NCI-H2107 (cell line): ENCODE data around the gene ETDC.
"Not testable (repeated sequence)": the region's sequence is repeated elsewhere in the genome, so short reads cannot be mapped to it uniquely, and the experiment has no call there.

ENCODE experiments used
- DNase-seq: peaks from one replicate; lab custom pipeline; 2025; lab: John Stamatoyannopoulos, UW

The ETDC gene

DNA sequence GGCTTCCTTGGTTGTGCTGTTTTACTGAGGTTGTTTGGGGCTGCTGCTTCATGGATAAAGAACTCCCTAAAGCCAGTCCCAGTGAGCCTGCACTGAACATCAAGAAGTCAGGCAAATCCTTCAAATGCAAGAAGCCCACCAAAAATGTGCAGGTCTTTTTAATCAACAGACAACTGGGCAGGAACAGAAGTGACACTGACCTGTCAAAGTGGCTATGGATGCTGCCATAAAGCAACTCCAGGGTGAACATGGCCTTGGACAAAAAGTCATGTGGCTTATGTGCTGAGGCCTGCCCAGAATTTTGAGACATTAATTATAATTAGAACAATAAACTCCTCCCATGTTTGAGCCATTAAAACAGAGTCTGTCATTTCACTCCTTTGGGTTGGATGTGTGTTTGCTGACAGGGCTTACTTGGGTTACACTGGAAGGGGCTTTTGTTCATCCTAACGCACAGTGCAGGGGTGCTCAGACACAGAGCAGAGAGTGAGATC, at the start of gene ETDC:
Gene ETDC (plus strand): TSS at position 51 of the 494 bp plus-strand sequence. CDS start 0 bp downstream, at position 51.
- no peak for DNase-seq

DNA sequence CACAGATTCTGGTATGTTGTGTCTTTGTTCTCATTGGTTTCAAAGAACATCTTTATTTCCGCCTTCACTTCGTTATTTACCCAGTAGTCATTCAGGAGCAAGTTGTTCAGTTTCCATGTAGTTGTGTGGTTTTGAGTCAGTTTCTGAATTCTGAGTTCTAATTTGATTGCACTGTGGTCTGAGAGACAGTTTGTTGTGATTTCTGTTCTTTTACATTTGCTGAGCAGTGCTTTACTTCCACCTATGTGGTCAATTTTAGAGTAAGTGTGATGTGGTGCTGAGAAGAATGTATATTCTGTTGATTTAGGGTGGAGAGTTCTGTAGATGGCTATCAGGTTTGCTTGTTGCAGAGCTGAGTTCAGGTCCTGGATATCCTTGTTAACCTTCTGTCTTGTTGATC, 48.3 kb upstream of the ETDC start:
- DNase-seq = not testable (repeated sequence)

DNA sequence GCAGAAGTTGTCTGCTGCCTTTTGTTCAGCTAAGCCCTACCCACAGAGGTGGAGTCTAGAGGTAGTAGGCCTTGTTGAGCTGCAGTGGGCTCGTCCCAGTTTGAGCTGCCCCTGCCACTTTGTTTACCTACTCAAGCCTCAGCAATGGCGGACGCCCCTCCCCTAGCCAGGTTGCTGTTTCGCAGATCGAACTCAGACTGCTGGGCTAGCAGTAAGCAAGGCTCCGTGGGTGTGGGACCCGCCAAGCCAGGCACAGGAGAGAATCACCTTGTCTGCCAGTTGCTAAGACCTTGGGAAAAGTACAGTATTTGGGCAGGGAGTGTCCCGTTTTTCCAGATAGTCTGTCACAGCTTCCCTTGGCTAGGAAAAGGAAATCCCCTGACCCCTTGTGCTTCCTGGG, 45.9 kb upstream of the ETDC start:
- not testable (repeated sequence) for DNase-seq

DNA sequence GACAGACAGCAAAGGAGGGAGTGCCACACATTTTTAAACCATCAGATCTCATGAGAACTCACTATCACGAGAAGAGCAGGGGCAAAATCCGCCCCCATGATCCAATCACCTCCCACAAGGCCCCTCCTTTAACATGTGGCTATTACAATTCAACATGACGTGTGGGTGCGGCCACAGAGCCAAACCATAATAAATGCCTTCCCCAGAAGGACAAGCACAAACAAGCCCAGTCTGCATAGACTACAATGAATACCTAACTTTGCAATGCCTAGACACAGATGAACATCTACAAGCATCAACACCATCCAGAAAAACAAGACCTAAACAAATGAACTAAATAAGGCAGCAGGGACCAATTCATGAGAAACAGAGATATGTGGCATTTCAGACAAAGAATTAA, 45.1 kb upstream of the ETDC start:
- no peak for DNase-seq

DNA sequence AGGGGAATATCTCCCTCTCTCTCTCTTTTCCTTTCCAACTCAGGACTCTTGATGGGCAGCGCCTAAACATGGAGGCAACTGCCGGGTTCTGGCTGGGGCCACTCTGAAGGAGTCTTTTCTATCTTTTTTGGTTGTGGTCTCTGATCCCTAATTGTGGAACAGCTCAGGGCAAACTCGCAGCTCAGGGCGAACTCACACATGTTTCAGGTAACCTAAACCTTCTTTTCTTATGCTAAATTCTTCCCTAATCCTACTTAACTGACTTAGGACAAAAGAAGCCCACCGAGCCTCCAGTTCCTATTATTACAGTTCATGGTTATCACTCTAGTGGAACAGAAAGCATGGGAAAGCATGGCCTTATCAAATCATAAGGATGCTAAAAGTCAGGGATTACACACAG, 36.1 kb upstream of the ETDC start:
- no peak for DNase-seq

DNA sequence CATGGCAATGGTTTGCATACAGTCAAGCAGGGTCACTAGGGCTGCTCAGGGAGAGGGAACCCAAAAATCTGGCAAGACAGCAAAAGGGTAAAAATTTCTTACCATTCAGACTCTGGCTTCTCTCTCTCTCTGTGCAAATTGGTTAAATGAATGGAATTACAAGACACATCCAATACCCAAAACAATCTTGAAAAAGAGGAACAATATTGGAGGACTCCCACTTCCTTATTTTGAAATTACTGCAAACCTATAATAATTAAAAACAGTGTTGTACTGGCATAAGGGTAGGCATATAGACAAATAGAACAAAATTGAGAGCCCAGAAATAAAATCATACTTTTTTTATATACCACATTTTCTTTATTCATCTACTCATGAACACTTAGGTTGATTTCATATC, 33.3 kb upstream of the ETDC start:
- DNase-seq = no peak

DNA sequence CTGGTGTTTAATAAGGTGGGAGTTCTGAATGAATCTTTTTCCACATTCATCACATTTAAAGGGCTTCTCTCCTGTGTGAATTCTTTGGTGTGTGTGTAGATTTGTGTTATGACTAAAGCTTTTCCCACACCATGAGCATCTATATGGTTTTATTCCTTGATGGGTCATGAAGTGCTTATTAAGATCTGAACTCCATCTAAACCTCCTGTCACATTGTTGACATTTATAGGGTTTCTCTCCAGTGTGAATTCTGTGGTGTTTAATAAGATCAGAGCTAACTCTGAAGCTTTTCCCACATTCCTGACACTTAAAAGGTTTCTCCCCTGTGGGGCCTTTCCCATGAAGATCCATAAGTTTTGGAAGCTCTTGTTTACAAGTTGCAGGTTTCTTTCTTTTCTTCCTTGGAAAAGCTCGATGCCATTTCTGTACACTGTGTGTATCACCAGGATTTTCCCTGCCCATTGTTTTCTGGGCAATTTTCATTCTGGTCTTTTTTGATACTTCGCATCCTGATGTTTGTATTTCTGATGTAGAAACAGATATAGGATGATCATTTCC, 21.9 kb upstream of the ETDC start:
- DNase-seq = no peak

DNA sequence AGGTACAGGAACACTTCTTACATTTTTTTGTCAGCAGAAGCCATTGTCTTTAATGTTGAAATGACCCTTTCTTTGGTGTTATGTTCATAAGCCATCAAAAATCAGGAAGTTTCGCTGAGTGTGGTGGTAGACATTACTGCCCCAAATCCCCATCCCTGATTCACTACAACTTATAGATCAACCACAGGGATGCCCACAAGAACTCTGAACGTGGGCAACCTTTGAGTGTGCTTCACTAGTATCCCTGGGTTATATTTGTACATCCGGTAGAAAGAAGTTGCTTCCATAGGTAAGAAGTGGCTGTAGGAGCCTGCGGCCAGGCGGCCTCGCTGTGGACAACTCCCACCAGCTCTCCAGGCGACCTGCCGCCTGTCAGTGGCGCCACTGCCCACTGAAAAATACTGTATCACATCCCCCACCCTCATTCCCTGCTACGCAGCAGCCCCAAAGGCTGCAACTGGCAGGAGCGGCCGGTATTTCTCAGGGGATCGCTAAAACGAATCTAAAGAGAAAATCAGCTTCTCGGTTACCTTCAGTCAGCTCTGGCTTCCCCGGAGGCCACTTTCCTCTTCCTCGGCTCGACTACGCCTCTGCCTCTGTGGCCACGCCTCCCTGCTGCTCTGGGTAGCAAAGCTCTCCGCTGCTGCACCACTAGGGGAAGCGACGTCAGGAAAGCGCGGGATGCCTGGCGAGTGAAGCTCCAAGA, 13.9 kb upstream of the ETDC start:
- DNase-seq = peak; percentile 13

DNA sequence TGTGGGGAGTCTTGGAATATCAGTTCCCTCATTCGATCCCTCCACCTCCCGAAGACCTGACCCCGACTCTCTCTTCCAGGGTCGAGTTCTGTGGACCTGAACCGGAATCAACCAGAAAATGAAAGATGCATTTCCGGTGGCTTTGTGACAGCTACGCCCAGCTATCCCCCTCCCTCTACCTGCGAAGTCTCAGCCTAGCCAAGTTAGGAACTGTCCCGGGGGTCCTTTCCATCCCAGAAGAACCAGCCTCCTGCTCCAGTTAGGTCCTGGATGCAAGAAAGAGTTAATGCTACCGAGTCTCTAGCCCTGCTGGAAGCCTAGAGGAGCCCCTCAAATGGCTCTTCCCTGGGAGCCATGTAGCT, 13.4 kb upstream of the ETDC start:
- no peak for DNase-seq

DNA sequence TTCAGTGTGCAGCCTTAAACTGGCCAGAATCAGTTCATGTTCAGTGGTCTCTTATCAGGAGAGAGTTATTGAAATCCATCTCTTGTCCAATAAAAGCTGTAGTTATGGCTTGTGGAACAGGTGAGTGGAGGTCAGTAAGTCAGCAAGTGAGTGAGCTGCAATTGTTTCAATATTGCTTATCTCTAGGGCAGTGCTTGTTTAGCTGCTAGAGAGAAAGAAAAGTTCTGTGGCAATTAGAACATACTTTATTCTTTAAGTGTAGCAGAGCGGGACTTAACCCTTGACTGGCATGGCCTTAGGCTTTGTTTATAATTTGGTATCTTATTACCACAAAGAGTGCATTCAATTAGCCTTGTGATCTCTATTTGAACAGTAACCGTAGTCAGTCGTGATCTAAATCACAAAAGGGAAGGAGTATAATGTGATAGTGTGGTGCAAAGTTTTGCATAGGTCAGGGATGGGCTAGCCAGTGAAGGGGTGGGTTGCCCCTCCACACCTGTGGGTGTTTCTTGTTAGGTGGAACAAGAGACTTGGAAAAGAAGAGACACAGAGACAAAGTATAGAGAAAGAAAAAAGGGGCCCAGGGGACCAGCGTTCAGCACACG, 6.9 kb upstream of the ETDC start:
- DNase-seq = no peak

DNA sequence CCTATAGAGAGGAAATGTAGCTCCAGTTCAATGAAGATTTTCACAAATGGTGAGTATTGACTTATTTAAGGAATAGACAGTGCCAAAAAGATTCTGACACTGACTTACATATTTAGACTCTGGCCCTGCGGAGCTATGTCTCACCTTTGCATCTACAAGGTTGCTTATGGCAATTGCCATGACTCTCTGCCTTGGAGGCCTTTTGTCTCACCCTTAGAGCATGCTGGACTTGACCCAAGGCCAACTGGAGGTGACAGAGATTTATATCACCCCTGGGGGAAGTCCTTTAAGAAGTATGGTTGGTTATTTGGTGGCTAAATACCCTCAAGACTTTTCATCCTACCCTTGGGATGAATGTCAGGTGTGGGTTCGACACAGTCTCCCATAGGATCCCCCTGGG, 4.5 kb upstream of the ETDC start:
- no peak for DNase-seq

DNA sequence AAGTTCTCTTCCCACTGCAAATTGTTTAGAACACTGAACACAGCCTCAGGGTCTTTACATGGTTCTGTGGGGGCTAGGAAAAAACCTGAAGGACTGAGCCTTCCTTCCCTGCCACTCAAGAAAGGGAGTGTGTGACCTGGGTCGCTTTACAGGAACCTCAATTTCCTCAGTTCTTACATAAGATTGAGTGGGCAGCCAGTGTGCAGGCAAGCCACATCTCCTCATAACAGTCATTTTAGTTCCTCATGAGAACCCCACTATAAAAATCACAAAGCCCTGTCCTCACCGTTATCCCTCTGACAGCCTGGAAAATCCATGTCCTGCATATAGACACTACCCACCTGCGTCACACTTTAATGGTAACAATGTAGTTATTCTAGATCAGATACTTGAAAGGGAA, 2.1 kb upstream of the ETDC start:
- no peak for DNase-seq

DNA sequence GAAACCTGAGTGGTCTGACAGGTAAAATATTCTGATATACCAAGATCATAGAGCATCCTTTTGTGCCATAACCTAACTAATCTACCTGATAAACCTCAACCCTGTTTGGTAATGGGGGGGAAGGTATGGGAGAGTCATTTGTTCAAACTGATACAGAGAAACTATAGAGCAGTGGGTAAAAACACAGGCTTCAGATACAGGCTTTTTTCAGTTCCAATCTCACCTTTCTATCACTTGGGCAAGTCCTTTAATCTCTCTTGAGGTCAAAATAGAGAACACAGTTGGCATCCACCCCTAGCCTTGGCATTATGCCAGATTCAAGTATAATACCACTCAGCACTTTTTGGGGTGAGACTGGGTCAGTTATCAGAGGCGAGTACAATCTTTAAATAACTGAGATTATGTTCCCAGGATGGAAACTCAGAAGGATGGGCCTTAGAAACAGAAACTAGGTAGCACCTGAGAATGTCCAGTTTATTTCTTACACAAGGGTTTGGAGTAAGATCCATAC, 880 bp upstream of the ETDC start:
- DNase-seq = no peak

DNA sequence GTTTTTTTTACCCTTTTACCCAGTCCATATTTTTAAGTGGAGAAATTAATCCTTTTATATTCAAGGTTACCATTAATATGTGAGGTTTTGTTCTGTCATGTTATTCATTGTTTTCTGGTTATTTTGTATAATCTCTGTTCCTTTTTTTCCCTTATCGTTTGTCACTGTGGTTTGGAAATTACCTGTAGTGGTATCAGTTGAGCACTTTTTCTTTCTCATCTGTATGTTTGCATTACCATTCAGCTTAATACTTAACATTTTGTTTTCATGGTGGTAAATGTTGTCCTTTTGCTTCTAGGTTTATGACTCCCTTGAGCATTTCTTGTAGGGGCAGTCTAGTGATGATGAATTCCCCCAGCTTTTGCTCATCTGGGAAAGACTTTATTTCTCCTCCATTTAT, 6.6 kb downstream of the ETDC start:
- DNase-seq = no peak

DNA sequence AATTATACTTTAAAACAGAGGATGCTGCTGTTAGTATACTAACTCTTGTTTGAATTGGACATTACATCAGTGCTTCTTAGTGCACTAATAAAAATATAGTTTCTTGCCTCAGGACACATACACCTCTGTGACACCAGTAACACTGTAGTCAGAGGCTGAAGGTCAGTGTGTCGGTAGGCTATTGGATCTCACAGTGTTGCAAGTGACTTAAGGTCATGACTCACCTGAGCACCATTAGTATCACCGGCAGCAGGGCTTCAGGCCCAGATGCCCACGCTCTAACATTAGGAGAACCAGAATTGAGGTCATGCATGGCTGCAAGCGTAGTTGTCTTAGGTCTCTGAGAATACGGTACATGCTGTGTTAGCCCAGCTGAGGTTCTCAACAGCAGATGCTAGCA, 15.2 kb downstream of the ETDC start:
- DNase-seq = no peak

DNA sequence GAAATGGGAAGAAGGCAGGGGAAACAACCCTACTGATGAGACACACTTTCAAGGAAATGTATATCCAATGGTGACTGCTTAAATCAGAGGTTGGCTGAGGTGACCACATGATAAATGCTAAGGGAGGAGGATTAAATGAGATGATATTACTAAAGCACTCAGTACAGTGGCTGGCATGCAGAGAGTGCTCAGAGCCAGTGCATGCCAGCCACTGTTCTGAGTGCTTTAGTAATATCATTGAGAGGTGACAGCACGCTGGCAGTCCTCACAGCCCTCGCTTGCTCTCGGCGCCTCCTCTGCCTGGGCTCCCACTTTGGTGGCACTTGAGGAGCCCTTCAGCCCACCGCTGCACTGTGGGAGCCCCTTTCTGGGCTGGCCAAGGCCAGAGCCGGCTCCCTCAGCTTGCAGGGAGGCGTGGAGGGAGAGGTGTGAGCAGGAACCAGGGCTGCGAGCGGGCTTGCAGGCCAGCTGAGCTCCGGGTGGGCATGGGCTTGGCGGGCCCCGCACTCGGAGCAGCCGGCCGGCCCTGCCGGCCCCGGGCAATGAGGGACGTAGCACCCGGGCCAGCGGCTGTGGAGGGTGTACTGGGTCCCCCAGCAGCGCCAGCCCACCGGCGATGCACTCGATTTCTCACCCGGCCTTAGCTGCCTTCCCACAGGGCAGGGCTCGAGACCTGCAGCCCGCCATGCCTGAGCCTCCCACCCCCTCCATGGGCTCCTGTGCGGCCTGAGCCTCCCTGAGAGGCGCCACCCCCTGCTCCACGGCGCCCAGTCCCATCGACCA, 15.9 kb downstream of the ETDC start:
- not testable (repeated sequence) for DNase-seq

DNA sequence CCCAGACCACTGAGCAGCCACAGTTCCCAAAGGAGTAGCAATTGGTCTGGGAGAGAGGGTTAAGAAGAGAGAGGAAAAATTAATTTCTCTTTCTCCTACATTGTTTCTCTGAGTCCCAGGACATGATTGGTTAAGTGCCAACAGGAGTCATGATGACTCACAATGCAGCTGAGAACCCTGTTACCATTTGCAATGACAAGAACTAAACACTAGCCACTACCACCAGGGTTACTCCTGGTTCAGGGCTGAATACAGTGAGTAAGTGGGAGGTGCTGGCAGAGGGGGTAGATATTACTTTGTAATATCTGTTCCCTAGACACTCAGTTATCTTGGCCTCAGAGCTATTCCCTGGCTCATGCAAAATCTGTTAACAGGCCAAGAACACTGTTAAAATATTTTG, 18.0 kb downstream of the ETDC start:
- no peak for DNase-seq

DNA sequence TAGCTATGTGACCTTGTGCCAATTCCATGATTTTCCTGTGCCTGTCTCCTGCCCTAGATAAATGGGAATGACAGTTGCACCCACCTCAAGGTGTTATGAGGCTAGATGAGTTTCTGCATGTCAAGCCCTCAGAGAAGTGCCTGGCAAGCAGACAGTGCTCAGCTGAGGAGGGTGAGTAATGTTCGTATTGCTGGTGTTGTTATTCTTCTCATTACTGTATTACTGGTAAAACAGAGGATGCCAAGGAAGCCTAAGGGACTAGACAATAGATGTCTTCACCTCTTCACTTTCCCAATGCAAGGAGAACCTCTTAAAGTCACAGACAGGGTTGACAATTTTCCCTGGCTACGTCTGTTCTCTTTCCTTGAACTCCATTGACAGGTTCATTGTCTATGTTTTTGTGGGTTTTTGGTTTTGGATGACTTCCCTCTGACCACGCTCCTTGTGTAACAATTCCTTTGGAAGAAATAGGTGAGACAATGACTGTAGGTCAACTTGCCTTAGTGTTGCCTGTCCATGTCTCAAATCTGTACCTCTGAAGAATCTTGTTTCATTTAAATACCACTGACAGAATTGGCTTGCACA, 19.2 kb downstream of the ETDC start:
- DNase-seq = no peak

DNA sequence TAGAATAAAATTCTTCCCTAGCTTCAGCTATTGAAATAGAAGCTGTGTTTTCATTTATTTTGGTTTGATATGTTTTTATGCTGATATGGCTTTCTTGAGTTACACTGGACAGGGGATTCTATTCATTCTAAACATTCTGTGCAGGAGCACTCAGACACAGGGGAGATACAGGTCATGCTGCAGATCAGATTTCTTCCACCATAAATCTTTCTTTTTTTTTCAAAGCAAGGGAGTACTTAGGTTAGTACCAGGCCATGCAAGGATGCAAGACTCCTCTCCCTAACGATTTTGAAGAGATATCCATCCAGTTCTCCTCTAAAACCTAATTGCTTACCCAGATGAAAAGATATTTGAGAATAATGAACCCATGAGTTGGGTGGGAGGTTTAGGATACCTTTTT, 21.4 kb downstream of the ETDC start:
- DNase-seq = no peak

DNA sequence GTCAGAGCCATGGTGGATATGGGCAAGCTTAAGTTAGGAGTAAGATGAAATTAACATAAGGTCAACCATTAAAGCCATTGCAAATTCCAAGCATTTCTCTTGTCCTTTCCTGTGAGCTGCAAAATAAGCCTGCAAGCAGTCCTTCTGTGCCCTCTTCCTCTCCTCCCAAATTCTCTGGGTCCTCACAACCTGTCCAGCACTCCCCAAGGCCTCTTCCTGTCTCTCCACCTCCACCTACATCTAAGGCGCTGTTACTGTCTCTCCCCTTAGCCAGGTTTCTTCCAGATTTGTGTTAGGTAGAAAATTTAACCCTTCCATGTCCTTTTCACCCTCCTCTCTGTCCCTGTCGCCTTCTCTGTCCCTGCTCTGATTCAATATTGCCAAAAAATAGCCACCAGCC, 22.2 kb downstream of the ETDC start:
- DNase-seq = no peak

DNA sequence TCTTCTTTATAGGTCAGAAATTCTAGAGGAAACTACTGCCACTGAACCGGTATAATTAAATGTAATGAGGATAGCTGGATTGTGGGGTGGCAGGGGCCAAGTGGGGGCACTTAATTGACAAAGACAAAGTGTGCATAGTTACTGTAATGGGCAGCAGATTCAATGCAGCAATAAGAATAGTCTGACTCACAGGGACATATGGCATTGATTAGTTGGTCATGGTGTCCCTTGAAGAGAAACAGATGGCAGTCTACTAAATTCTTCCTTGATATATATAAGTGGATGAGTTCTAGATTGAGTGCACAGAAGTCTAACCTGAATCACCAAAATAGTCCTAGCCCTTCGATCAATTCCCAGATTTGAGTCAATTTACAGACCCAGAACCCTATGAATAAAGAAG, 31.6 kb downstream of the ETDC start:
- no peak for DNase-seq

DNA sequence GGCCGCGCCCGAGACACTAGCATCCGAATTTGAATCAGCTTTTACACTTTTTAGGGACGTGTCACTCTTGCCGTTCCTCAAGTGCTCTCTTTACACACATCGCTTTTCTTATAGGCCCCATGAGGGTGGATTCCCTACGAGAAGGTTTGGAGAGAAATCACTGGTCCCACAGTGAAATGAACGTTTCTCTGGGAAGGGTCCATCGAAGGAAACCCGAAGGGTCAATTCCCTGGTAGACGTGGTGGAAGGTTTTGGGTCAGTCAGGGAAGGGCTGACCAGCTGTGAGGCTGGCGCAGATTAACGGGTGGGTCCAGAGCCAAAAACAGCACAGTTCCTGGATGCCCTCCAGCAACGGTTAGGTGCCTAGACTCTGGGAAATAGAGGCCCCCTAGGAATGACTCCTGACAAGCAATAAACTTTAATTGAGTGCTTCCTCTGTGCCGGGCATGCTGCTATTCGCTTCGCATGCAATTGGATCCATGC, 35.9 kb downstream of the ETDC start:
- no peak for DNase-seq
